HCT116 (cell line): ENCODE data around the gene POP7.

Source experiments
- CEBPB ChIP-seq: IDR thresholded peaks from 2 replicates; pipeline ENCODE4 v1.6.1; 2012; ENCODE audit warnings: low read depth
- EZH2 ChIP-seq: fragments of 200-600 bp; sonication (generic); IDR thresholded peaks from 2 replicates; pipeline ENCODE4 v1.6.1; 2017; ENCODE audit warnings: antibody characterized with exemption, mixed run types

- TF ChIP-seq EZH2 (no peak), CEBPB (no peak)
Observed at GRCh38 chr7:100685631-100686145, 20.2 kb upstream of the POP7 start.
